Testis (tissue), 2 donors: ENCODE data around the gene SLC6A6.

Experiments used
- POLR2A ChIP-seq: fragments of 450-650 bp; IDR thresholded peaks from one replicate; pipeline ENCODE4 v1.6.1; 2017; ENCODE audit warnings: antibody characterized with exemption, mild to moderate bottlenecking, moderate library complexity
- TF ChIP-seq, protein P1 (sequence below), 3 experiments: fragments of 450-650 bp in 2 of 3; fragments of 200-600 bp in 1 of 3; sonication (generic) in 1 of 3; IDR thresholded peaks; one replicate each; pipeline ENCODE4 v1.5.1; 2016 to 2019; ENCODE audit warnings: antibody characterized with exemption in 3 of 3, mild to moderate bottlenecking in 2 of 3, moderate library complexity in 1 of 3

DNA sequence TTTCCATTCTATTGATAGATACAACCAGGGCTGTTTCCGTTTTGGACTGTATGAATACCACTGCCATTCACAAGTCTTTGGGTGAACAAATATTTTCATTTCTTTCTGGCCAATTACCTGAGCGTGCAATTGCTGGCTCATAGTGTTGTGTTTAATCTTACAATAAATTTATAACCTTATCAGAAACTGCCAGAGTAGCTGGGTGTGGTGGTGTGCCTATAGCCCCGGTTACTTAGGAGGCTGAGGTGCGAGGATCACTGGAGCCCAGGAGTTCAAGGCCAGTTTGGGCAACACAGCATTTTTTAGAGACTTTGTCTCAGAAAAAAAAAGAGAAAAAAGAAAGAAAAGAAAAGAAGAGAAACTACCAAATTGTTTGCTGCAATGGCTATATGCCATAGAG, 5.4 kb upstream of the SLC6A6 start:
- TF ChIP-seq, protein P1, sequence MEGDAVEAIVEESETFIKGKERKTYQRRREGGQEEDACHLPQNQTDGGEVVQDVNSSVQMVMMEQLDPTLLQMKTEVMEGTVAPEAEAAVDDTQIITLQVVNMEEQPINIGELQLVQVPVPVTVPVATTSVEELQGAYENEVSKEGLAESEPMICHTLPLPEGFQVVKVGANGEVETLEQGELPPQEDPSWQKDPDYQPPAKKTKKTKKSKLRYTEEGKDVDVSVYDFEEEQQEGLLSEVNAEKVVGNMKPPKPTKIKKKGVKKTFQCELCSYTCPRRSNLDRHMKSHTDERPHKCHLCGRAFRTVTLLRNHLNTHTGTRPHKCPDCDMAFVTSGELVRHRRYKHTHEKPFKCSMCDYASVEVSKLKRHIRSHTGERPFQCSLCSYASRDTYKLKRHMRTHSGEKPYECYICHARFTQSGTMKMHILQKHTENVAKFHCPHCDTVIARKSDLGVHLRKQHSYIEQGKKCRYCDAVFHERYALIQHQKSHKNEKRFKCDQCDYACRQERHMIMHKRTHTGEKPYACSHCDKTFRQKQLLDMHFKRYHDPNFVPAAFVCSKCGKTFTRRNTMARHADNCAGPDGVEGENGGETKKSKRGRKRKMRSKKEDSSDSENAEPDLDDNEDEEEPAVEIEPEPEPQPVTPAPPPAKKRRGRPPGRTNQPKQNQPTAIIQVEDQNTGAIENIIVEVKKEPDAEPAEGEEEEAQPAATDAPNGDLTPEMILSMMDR (IDR thresholded peaks at IDR 0.05) = no peak
- TF ChIP-seq POLR2A = no peak
